GM21786 (cell line): ENCODE results near the gene UGT3A2.

Experiments
- ATAC-seq: cut with Tn5 transposase; IDR thresholded peaks from one replicate; pipeline ENCODE4 v1.9.1; 2021; ENCODE audit not compliant: unreplicated experiment

Gene UGT3A2

GRCh38 chr5:36066540-36067210, at the start of gene UGT3A2:
Gene UGT3A2, minus strand, starts transcription at chr5:36066882. Its CDS starts 93 bp downstream, at chr5:36066789.
- no peak for ATAC-seq

GRCh38 chr5:36111238-36111637, 44.6 kb upstream of the UGT3A2 start:
- ATAC-seq: no peak

- ATAC-seq: no peak
These were observed 42.2 kb upstream of the UGT3A2 start for GRCh38 chr5:36108758-36109460.

- ATAC-seq: no peak
These were observed 39.1 kb upstream of the UGT3A2 start for GRCh38 chr5:36105819-36106218.

- no peak for ATAC-seq
These were observed 33.1 kb upstream of the UGT3A2 start for GRCh38 chr5:36099748-36100147.

- no peak for ATAC-seq
These were observed 29.8 kb upstream of the UGT3A2 start for GRCh38 chr5:36096486-36096885.

GRCh38 chr5:36089989-36090388, 23.3 kb upstream of the UGT3A2 start:
- peak; percentile 62 for ATAC-seq

- peak; percentile 98 for ATAC-seq
These were observed 12.6 kb upstream of the UGT3A2 start for GRCh38 chr5:36079200-36079781.

- no peak for ATAC-seq
These were observed 11.7 kb upstream of the UGT3A2 start for GRCh38 chr5:36078430-36078829.

- peak; percentile 85 for ATAC-seq
These were observed 7.0 kb upstream of the UGT3A2 start for GRCh38 chr5:36073595-36074216.

GRCh38 chr5:36070687-36071571, 4.2 kb upstream of the UGT3A2 start:
- ATAC-seq: peak; percentile 59

GRCh38 chr5:36068751-36069281, 2.1 kb upstream of the UGT3A2 start:
- no peak for ATAC-seq

GRCh38 chr5:36066001-36066539, 612 bp downstream of the UGT3A2 start:
- ATAC-seq: no peak

- ATAC-seq: no peak
These were observed 6.2 kb downstream of the UGT3A2 start for GRCh38 chr5:36060420-36060887.

- ATAC-seq: no peak
These were observed 6.9 kb downstream of the UGT3A2 start for GRCh38 chr5:36059571-36060419.

GRCh38 chr5:36058776-36059175, 7.9 kb downstream of the UGT3A2 start:
- no peak for ATAC-seq

- ATAC-seq: no peak
These were observed 9.3 kb downstream of the UGT3A2 start for GRCh38 chr5:36057386-36057785.

- ATAC-seq: no peak
These were observed 10.3 kb downstream of the UGT3A2 start for GRCh38 chr5:36056422-36056821.

- ATAC-seq: no peak
These were observed 10.7 kb downstream of the UGT3A2 start for GRCh38 chr5:36055984-36056383.
